Peyer's patch (tissue), 4 donors: ENCODE measurements around the gene SLC22A7. TPM values are rescaled to one million over a fixed set of nuclear protein-coding genes. Genes with fewer than 3 reads are reported as not detected.

Experiments
- DNase-seq, 3 donors: peaks; one replicate each; pipeline ENCODE4 v3.0.0-alpha.2; 2017 to 2019
- H3K27ac ChIP-seq, 4 donors: fragments of 200-600 bp; sonication (generic); one replicate each; pipeline ENCODE4 v1.5.1; 2016 to 2019
- H3K27me3 ChIP-seq, 2 donors: fragments of 200-600 bp; sonication (generic); one replicate each; pipeline ENCODE4 v1.5.1; 2019
- H3K36me3 ChIP-seq, 3 donors: fragments of 200-600 bp; sonication (generic); one replicate each; pipeline ENCODE4 v1.5.1; 2016 to 2019
- H3K4me1 ChIP-seq, 4 donors: fragments of 200-600 bp; sonication (generic); one replicate each; pipeline ENCODE4 v1.5.1; 2016 to 2019
- H3K4me3 ChIP-seq, 4 donors: fragments of 200-600 bp; sonication (generic); 1 replicate in 3 of 4; 2 replicates in 1 of 4; pipeline ENCODE4 v1.5.1; 2016 to 2019; ENCODE audit warnings: mild to moderate bottlenecking in 1 of 4
- H3K9me3 ChIP-seq, 4 donors: fragments of 200-600 bp; sonication (generic); one replicate each; pipeline ENCODE4 v1.5.1; 2016 to 2019; ENCODE audit warnings: mild to moderate bottlenecking in 1 of 4
- CTCF ChIP-seq, 6 experiments: fragments of 450-650 bp in 4 of 6; fragments of 200-600 bp in 2 of 6; sonication (generic) in 1 of 6; IDR thresholded peaks; one replicate each; pipeline ENCODE4 v1.5.1; 2017 to 2019; ENCODE audit warnings: antibody characterized with exemption in 6 of 6, mild to moderate bottlenecking in 3 of 6, moderate library complexity in 1 of 6
- POLR2A ChIP-seq, 2 donors: fragments of 450-650 bp; IDR thresholded peaks; one replicate each; pipeline ENCODE4 v1.5.1; 2017; ENCODE audit warnings: antibody characterized with exemption in 2 of 2, mild to moderate bottlenecking in 2 of 2, moderate library complexity in 2 of 2
- total RNA-seq, 4 donors: library from RNA; depleted of rRNA; stranded (reverse); fragments of >200 nt; gene quantifications; one replicate each; pipeline ENCODE4 v1.1.0, GENCODE V29; 2016

SLC22A7 gene
- total RNA-seq, 4 donors from 2014 or later = 0.80 TPM; not detected in 3

- TF ChIP-seq POLR2A (IDR thresholded peaks at IDR 0.05) (peak; percentile 77 to 82), CTCF (IDR thresholded peaks at IDR 0.05) (no peak)
- H3K36me3 ChIP-seq = no peaks in the 10 kb centered on the region
- H3K27me3 ChIP-seq = no peaks in the 10 kb centered on the region
- H3K9me3 ChIP-seq = no peaks in the 10 kb centered on the region
- H3K27ac ChIP-seq = peak overlapping the region in 3 of 4 donors; percentile 79 to 94 (median 93)
- H3K4me3 ChIP-seq = no peak overlapping the region
- peaks cover 0 to 45% (median 15%) of the 10 kb centered on the region in 4 donors for H3K4me1 ChIP-seq
- peak in 2 of 3 donors; percentile 90 to 92 for DNase-seq
Observed at GRCh38 chr6:43277643-43278523, 20.2 kb upstream of the SLC22A7 start.

- no peaks in the 10 kb centered on the region for H3K27me3 ChIP-seq
- no peaks in the 10 kb centered on the region for H3K9me3 ChIP-seq
- peak overlapping the region in 3 of 4 donors; percentile 79 to 94 (median 93) for H3K27ac ChIP-seq
- H3K36me3 ChIP-seq = no peaks in the 10 kb centered on the region
- H3K4me1 ChIP-seq = peaks cover 0 to 45% (median 15%) of the 10 kb centered on the region in 4 donors
- no peak overlapping the region for H3K4me3 ChIP-seq
- DNase-seq = peak in 2 of 3 donors; percentile 80 to 82
- TF ChIP-seq POLR2A (IDR thresholded peaks at IDR 0.05) (peak in 1 of 2 donors; percentile 41), CTCF (IDR thresholded peaks at IDR 0.05) (no peak)
Observed at GRCh38 chr6:43278524-43279078, 19.5 kb upstream of the SLC22A7 start.

- no peaks in the 10 kb centered on the region for H3K27me3 ChIP-seq
- peaks cover 0 to 40% (median 12%) of the 10 kb centered on the region in 4 donors for H3K4me1 ChIP-seq
- DNase-seq = no peak
- H3K27ac ChIP-seq = no peak overlapping the region
- H3K4me3 ChIP-seq = no peak overlapping the region
- H3K36me3 ChIP-seq = no peaks in the 10 kb centered on the region
- H3K9me3 ChIP-seq = no peaks in the 10 kb centered on the region
- TF ChIP-seq POLR2A (IDR thresholded peaks at IDR 0.05) (no peak), CTCF (IDR thresholded peaks at IDR 0.05) (no peak)
Observed at GRCh38 chr6:43280234-43280633, 17.8 kb upstream of the SLC22A7 start.

GRCh38 chr6:43282060-43282459 is 16.0 kb upstream of the SLC22A7 start:
- H3K27me3 ChIP-seq = no peaks in the 10 kb centered on the region
- no peak for DNase-seq

More at GRCh38 chr6:43282060-43282459, 16.0 kb upstream of the SLC22A7 start:
- Histone ChIP-seq H3K4me1 (peaks cover 0 to 26% (median 0%) of the 10 kb centered on the region in 4 donors), H3K27ac (no peak overlapping the region), H3K36me3 (no peaks in the 10 kb centered on the region), H3K4me3 (no peak overlapping the region), H3K9me3 (no peaks in the 10 kb centered on the region)
- TF ChIP-seq POLR2A (IDR thresholded peaks at IDR 0.05) = no peak
- TF ChIP-seq CTCF (IDR thresholded peaks at IDR 0.05) = no peak
